DND-41 (cell line): ENCODE measurements around the gene CRTAC1.

ENCODE experiments used
- EZH2 ChIP-seq: IDR thresholded peaks from 3 replicates; pipeline ENCODE4 v1.6.1; 2012; ENCODE audit warnings: borderline replicate concordance, low read depth, mild to moderate bottlenecking, moderate library complexity, low read length, inconsistent platforms; ENCODE audit not compliant: severe bottlenecking
- TF ChIP-seq, protein P1 (sequence below): IDR thresholded peaks from 2 replicates; pipeline ENCODE4 v1.5.1; 2012; ENCODE audit warnings: borderline replicate concordance, low read length, moderate library complexity, mild to moderate bottlenecking; ENCODE audit not compliant: poor library complexity, severe bottlenecking; ENCODE audit errors: extremely low read depth

DNA sequence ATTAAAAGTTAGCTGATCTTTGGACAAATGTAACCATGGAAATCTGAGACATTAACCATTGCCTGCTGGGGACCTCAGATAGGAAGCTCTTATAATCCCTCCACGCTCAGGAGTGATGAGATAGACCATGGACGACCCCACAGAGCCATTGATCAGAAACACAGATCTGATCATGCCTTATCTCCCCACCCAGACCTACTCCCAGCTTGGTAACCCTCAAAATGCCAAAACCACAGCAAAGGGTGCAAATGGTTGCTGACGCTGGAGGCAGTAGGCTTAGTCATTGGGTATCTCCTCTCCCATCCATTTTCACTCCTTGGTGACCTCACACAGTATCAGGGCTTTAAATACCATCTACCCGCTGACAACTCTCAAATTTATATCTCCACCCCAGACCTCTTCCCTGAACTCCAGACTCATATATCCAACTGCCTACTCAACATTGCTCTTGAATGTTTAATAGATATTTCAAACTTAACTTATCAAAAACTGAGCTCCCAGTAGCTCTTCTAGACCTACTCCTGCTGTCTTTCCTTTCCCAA, 60.8 kb downstream of the CRTAC1 start:
- TF ChIP-seq, protein P1, sequence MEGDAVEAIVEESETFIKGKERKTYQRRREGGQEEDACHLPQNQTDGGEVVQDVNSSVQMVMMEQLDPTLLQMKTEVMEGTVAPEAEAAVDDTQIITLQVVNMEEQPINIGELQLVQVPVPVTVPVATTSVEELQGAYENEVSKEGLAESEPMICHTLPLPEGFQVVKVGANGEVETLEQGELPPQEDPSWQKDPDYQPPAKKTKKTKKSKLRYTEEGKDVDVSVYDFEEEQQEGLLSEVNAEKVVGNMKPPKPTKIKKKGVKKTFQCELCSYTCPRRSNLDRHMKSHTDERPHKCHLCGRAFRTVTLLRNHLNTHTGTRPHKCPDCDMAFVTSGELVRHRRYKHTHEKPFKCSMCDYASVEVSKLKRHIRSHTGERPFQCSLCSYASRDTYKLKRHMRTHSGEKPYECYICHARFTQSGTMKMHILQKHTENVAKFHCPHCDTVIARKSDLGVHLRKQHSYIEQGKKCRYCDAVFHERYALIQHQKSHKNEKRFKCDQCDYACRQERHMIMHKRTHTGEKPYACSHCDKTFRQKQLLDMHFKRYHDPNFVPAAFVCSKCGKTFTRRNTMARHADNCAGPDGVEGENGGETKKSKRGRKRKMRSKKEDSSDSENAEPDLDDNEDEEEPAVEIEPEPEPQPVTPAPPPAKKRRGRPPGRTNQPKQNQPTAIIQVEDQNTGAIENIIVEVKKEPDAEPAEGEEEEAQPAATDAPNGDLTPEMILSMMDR: no peak
- no peak for TF ChIP-seq EZH2
